GM20431 (cell line): ENCODE results near the gene CHPF.

Experiments used
- in situ Hi-C: fragments of 300-500 bp; cut with MseI, MboI; formaldehyde crosslinking; loops from one replicate; pipeline ENCODE4 v1.15.0; 2020; ENCODE audit warnings: low sequenced_read_pairs; ENCODE audit not compliant: unreplicated experiment

The CHPF gene

DNA sequence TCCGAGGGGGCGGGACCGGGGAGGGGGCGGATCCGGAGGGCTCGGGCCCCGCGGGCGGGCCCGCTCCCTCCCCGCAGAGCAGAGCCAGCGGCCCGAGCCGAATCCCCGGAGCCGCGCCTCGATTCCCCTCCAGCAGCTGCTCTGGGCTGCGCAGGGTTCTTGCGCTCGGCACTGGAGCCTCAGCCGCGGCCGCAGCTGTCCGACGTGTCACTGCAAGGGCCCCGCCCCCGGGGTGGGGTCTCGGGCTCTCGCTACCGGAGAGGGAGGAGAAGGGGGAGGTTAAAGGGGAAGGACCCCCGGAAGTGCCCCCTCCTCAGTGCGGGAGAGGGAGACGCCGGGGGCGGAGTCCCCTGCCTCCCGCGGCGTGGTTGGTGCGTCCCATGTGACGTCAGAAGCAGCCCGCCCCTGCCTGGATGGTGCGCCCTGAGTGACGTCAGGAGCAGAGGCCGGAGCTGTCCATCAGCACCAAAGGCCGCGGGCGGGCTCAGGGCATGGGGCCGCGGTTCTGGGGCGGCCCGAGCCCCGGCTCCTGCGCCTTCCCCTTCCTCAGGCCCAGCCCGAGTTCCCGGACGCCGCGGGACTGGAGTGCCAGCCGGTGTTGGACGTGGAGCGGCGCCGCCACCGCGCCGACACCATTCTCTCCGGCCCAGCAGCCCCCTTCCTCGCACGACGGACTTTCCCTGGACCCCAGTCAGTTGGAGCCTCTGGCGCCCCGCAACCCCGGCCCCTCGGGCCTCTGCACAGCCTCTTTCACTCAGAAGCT is at the start of gene CHPF, which contains the start of gene TMEM198:
TSS of gene CHPF (minus strand) at position 214 of the 763 bp plus-strand sequence. CDS start 271 bp downstream, outside the sequence.
TSS of gene TMEM198 (plus strand) at position 433 of the 763 bp plus-strand sequence. CDS start 700 bp downstream, outside the sequence.
- in situ Hi-C loops, result no loop called here

DNA sequence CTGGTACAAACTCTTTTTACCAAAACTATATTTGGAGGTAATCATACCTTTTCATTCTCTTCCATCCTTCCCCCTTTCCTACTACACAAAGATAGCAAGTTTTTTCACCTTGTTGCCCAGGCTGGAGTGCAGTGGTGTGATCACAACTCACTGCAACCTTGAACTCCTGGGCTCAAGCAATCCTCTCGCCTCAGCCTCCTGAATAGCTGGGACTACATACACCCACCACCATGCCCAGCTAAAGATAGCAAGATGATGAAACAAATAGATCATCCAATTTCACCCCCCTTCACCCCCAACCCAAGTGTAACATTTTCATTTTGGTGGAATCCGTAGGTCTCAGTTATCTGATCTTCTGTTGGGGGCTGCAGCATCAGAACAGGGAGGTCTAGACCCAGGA is 49.5 kb upstream of the CHPF start:
- in situ Hi-C loops, result no loop called here

GRCh38 chr2:219592736-219593135 is 49.1 kb upstream of the CHPF start:
- in situ Hi-C loops, result no loop called here

- in situ Hi-C loops, result no loop called here
Observed at GRCh38 chr2:219591091-219591490, 47.5 kb upstream of the CHPF start.

- in situ Hi-C loops, result no loop called here
Observed at GRCh38 chr2:219581346-219581745, 37.7 kb upstream of the CHPF start.

DNA sequence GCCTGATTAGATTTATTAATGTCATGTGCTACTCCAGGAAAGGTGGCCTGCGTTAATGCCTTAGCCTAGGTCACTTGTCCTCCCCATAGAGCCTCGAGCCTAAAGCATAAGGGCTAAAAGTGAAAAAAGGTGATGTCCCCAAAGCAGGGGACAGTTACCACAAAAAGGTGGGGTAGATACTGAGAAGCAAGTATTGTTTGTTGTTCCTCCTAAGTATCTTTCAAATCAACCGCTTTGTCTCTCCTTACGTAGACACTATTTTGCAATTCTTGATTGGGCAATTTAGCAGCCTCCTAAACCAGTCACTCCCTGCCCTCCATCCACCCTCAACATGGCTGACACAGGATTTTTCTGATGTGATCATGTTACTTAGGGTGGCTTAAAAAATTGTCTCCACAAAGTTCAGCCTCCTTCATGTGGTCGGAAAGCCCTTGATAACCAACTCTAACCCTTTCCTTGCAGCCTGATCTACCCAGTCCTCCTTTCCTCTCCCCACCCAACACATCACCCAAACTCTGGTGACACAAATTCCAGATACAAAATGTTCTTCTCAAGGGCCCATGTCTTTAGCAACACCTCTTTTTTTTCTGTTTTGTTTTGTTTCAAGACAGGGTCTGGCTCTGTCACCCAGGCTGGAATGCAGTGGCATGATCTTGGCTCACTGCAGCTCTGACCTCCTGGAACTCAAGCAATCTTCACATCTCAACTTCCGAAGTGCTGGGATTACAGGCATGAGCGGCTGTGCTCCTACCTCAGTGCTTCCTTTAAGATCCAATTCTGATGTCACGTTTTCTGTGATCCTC is 35.4 kb upstream of the CHPF start:
- in situ Hi-C loops, result no loop called here

DNA sequence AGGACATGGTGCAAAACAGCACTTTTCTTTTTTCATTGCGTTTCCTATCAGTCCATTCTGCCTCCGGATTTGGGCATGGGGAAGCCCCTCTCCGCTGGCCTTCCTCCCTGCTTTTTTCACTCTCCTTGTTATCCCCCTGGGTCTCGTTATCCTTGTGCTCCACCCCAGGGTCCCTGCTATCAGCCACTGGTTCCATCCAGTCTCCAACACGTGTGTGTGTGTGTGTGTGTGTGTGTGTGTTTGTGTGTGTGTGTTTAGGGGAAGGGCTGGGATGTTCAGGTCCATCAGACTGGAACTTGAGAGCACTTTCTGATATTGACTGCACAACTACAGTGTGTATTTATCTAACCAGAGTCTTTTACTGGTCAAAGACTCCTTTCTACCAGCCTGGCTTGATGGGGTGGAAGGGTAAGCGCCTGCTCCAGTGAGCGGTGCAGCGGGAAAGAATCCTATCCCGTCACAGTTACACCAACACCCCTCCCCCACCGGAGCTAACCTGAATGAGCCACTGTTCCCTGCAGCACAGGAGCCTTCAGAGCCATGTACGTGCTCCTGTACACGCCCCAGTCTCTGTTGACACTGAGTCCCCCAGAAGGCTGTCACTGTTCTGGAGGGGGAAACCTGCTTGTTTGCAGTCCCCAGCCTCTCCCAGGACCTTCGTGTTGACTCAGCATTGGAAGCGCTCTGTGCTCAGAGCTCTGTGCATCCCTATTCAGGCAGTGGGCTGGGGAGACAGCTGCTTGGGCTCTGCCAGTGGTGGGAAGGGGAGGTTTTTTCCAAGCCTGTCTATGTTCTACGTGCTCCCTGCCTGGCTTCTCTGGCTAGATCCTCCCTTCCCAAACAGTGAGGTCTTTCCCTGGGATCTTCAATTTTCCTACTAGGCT is 33.1 kb upstream of the CHPF start:
- in situ Hi-C loops, result no loop called here

- in situ Hi-C loops, result no loop called here
Observed at GRCh38 chr2:219575566-219576504, 32.2 kb upstream of the CHPF start.

GRCh38 chr2:219574484-219575311 is 31.1 kb upstream of the CHPF start:
- in situ Hi-C loops, result no loop called here

- in situ Hi-C loops, result no loop called here
Observed at GRCh38 chr2:219573166-219573565, 29.6 kb upstream of the CHPF start.

DNA sequence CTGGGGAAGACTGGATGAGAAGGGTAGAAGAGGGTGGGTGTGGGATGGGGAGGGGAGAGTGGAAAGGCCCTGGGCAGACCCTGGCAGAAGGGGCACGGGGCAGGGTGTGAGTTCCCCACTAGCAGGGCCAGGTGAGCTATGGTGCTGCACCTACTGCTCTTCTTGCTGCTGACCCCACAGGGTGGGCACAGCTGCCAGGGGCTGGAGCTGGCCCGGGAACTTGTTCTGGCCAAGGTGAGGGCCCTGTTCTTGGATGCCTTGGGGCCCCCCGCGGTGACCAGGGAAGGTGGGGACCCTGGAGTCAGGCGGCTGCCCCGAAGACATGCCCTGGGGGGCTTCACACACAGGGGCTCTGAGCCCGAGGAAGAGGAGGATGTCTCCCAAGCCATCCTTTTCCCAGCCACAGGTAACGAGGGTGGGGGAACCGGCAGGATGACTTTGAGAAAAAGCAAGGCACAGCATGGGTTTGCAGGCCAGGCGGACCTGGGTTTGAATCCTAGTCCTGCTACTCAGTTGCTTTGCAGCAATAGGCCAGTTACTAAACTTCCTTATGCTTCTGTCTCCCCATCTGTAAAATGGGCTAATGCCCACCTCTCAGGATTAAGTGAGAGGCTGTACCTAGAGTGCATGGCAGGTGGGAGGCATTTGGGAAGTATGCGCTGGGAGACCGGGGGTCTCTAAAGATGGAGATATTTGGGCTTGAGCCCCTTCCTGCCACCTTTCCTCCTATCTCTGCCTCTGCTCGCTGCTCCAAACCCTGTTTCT is 28.8 kb upstream of the CHPF start, which contains the start of gene INHA:
TSS of gene INHA (plus strand) at position 74 of the 765 bp plus-strand sequence. CDS start at position 139, 65 bp downstream.
- in situ Hi-C loops, result no loop called here

DNA sequence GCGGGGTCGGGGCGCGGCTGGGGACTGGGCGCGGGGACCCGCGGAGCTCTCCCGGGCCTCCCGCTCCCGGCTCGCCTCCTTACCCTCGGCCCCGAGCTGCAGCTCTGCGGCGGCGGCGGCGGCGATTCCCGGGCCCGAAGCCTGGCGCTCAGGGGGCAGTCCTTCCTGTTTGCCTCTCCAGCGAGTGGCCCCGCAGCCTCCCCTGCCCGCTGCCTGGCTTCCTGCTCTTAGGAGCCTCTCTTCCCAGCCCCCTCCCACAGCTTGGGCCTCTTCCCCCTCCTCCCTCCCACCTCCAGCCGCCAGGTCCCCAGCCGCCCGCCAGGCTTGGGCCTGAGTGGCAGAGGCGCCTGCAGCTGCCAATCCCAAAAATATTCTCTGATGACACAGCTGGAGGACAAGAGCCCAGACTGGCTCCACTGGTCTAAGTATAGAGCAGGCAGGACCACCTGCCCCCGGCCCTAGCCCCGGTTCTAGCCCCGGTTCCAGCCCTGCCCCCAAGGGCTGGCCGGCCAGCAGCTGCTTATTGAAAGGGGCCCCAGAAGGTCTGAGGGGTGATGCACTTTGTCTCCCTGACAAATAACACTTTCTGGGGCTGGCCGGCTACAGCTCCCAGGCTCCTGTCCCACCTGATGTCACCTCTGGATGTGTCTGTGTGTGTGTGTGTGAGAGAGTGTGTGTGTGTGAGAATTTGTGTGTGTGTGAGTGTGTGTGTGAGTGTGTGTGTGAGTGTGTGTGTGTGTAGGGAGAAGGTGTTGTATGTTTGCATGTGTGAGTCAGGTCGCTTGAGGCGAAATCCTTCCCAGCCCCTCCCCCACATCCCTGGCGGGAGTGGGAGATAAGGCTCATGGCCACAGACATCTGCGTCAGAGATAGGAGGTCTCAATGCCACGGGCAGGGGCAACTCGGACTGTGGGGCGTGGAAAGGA is 28.0 kb upstream of the CHPF start, which contains the start of gene OBSL1:
TSS of gene OBSL1 (minus strand) at position 229 of the 926 bp plus-strand sequence. CDS start 307 bp downstream, outside the sequence.
- in situ Hi-C loops, result no loop called here

GRCh38 chr2:219570924-219571310 is 27.3 kb upstream of the CHPF start:
- in situ Hi-C loops, result no loop called here

GRCh38 chr2:219570194-219570923 is 26.8 kb upstream of the CHPF start:
- in situ Hi-C loops, result no loop called here

- in situ Hi-C loops, result no loop called here
Observed at GRCh38 chr2:219569635-219570034, 26.0 kb upstream of the CHPF start.

DNA sequence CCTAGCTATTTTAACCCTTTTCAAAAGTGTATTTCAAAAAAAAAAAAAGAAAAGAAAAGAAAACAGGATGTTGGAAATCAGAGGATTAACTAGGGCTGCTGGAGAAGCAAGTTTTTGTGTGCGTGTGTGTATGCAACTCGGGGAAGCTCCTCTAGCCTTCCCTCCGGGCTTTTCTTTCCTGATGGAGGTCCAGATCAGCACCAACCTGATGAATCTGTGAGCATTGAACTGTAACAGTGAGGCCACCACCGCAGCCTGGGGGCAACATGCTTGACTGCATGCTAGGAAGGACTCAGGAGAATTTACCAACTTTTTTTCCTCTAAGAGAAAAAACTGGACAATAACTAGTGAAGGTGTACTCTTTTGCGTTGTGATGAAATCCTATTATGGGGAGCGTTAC is 25.4 kb upstream of the CHPF start:
- in situ Hi-C loops, result no loop called here
